HG02763 (cell line): ENCODE measurements around the gene UQCC5.

ENCODE experiments used
- ATAC-seq: cut with Tn5 transposase; IDR thresholded peaks from one replicate; pipeline ENCODE4 v1.9.1; 2021; ENCODE audit warnings: mild to moderate bottlenecking, moderate library complexity; ENCODE audit not compliant: unreplicated experiment

Gene UQCC5

GRCh38 chr3:52503788-52504424, 32.5 kb upstream of the UQCC5 start:
- no peak for ATAC-seq

GRCh38 chr3:52504977-52505376, 31.4 kb upstream of the UQCC5 start:
- no peak for ATAC-seq

GRCh38 chr3:52506266-52506966, 30.0 kb upstream of the UQCC5 start:
- ATAC-seq = no peak

- no peak for ATAC-seq
These were observed 29.0 kb upstream of the UQCC5 start for GRCh38 chr3:52507359-52507758.

- ATAC-seq = no peak
These were observed 26.6 kb upstream of the UQCC5 start for GRCh38 chr3:52509753-52510328.

- ATAC-seq = no peak
These were observed 24.9 kb upstream of the UQCC5 start for GRCh38 chr3:52511509-52511908.

GRCh38 chr3:52512105-52512504, 24.3 kb upstream of the UQCC5 start:
- ATAC-seq = no peak

- ATAC-seq = no peak
These were observed 23.7 kb upstream of the UQCC5 start for GRCh38 chr3:52512727-52513126.

- ATAC-seq = no peak
These were observed 23.1 kb upstream of the UQCC5 start for GRCh38 chr3:52513281-52513680.

- ATAC-seq = no peak
These were observed 21.8 kb upstream of the UQCC5 start for GRCh38 chr3:52514576-52514975.

- no peak for ATAC-seq
These were observed 21.2 kb upstream of the UQCC5 start for GRCh38 chr3:52515192-52515591.

- ATAC-seq = no peak
These were observed 19.8 kb upstream of the UQCC5 start for GRCh38 chr3:52516509-52517195.

GRCh38 chr3:52517796-52518722, 18.3 kb upstream of the UQCC5 start:
- no peak for ATAC-seq

GRCh38 chr3:52518723-52519444, 17.5 kb upstream of the UQCC5 start:
- ATAC-seq = no peak

- no peak for ATAC-seq
These were observed 16.8 kb upstream of the UQCC5 start for GRCh38 chr3:52519445-52520140.

GRCh38 chr3:52520141-52520667, 16.2 kb upstream of the UQCC5 start:
- ATAC-seq = no peak

GRCh38 chr3:52520716-52521487, 15.5 kb upstream of the UQCC5 start:
- ATAC-seq = no peak

GRCh38 chr3:52521488-52521824, 14.9 kb upstream of the UQCC5 start:
- ATAC-seq = no peak
